Fibroblast of upper back skin (primary cell): Measurements from ENCODE around the gene NDUFS6.

Experiments
- DNase-seq: peaks from one replicate; pipeline ENCODE4 v3.0.0-alpha.2; 2013

Gene NDUFS6

DNA sequence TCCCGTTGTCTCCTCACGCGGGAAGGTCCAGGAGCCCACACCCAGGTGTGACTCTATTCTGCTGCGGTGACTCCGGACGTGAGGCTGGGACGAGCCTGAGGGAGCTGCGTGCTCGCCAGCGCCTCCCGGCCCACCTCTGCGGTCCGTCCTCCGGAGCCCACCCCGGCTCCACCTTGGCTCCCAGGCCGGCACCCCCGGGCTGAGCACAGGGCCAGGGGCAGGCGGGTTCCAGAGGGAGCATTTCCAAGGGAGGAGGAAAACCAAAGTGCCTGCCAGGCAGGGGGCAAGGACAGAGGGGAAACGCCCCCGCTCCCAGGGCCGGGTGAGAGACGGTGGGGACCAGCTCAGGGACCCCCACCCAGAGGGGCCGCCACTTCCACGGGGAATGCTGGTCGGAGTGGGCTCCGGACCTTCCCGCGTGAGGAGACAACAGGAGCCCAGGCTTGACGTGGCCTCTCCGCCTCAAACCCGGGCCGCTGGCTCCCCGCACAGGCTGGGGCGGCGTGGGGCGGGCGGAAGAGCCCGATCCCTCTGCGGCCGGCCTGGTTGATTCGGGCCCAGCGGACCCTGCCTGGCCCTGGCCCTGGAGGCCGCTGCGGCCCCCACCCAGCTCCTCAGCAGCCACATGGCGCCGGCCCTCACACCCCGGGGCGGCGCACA, 55.5 kb downstream of the NDUFS6 start:
- no peak for DNase-seq

DNA sequence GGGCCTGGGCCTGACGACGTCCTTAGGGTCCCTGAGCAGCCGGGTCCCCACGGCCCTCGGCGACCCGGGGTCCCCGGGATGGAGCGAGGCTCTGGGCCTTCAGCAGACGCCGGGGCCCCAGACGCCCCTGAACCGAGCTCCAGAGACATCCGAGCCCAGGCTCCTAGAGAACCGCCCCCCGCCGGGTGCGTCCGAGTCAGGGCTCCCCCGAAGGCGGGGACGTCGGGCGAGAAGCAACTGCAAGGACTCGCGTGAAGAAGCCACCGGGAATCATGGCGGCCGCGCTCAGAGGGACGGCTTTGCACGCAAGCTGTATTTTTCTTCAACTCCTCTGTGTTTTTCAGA, 56.0 kb downstream of the NDUFS6 start:
- no peak for DNase-seq

DNA sequence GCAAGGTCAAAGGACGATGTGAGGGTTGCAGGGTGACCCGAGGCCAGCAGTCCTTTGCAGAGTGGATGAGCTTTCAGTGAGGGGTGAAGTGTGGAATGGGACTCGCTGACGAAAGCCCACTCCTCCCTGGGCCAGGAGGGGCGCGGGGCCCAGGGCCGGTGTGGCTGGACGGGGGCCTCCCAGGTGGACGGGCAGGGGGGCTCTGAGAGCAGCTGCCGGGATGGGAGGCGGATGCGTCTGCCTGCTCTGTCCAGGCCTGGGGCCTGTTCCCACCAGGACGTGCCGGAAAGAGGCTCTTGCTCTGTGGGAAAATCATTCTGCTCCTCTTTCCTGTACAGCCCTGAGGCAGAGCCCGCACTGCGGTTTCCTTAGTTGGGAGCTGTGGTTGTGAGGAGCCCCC, 57.2 kb downstream of the NDUFS6 start:
- DNase-seq, result no peak

DNA sequence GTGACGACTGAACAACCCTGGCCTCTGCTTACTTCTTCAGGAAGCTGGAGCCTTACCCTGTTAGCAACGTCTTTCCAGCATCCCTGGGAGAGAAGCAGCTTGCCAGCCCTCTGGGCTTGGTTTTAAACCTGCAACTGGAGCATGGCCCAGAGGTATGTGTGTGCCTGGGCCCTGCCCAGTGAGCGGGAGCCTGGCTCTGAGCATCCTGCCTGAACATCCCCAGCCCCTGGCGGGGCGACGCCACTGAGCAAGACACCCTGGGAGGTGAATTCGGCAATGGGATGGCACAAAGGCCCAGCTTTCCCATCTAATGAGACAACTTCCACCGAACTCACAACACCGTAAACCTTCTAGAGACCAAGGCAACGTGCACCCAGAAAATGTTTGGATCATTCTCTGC, 57.9 kb downstream of the NDUFS6 start:
- DNase-seq, result no peak

DNA sequence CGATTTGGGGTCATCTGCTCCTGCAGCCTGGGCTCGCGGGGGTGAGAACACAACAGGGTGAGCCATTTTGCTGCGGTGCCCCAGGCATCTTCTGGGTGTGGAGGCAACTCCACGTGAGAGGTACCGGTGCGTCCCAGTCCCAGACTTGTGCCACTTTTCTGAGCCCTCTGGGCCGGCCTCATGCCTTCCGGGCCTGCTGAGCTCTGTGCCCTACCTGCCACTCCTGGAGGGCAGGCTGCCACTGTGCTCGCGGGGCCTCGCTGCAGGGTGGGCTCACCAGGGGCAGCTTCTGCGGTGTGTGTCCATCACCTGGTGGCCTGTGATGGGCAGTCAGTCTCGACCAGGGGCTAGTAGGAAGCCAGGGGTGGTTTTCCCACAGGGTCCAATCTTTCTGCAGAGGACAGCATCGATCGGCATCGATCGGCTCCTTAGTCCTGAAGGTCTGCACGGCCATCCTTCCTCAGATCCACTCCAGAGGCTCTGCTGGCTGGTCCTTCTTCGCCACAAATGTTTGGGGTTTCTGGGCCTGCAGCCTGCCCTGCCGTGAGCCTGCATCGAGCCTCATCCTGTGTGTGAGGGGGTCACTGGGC, 58.9 kb downstream of the NDUFS6 start:
- DNase-seq, result no peak

DNA sequence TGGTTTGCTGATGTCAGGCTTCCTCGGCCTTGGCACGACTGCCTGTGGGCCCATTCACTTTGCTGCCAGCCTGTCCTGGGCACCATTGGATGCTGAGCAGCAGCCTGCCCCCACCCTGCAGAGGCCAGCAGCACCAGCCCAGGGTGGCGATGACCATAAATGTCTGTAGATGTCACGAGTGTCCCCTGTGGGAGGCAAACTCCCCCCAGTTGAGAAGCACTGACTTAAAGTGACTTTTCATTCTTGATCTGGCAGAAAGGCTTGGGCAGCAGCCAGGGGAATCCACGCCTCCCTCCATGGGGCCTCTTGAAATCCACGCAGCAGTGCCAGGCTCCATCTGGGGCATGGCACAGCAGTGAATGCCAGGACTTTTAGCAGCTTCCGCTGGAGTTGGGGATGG, 59.7 kb downstream of the NDUFS6 start:
- no peak for DNase-seq

DNA sequence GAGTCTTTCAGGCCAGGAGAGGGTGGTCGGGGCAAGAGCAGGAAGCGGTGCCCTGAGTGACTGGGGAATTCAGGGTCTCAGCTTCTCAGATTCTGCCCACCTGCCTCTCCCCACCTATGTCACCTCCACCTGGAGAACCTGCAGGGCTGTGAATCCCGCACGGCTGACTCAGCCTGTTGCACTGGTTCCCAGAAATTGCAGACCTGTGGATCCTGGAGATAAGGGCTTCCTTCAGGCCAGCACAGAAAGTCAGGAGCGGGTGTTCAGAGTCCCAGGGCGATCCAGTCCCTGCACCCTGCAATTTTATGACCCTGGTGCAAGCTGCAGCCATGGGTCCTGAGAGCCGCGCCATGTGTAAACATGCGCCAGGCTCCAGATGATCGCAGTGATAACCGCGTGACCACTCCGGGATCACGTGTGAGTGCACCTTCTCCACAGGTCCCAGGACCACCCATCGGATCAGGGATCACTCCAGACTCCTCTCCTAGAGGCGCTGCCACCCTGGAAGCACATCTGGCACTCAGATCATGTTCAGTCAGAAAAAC, 63.8 kb downstream of the NDUFS6 start:
- DNase-seq, result no peak

DNA sequence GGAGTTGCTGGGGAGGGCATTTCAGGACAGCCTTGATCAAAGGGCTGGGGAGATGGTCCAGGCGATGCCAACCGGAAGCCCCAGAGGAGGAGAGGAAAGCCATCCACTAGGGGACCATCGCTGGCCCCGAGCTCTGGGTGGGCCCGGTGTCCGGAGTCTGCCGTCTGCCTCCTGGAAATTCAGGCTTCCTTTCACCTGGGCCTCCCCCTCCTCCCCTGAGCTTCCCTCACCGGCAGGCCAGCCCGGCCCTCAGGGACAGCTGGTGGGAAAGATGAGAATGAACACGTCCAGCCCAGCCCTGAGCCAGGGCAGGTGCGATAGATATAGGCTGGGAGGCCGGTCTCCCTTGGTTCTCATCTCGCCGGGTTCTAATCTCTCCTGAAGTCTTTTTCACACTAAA, 64.3 kb downstream of the NDUFS6 start:
- DNase-seq, result no peak
